Activated CD8-positive, alpha-beta memory T cell treated with anti-CD3 and anti-CD28 coated beads for 4 hours (primary cell): ENCODE measurements around the gene MMD2.
"Not testable (repeated sequence)": the region's sequence is repeated elsewhere in the genome, so short reads cannot be mapped to it uniquely, and the experiment has no call there.

Experiments
- DNase-seq, 2 donors: peaks; one replicate each; pipeline ENCODE4 v3.0.0-alpha.2; 2020; ENCODE audit warnings: low read depth in 2 of 2

MMD2 gene, protein sequence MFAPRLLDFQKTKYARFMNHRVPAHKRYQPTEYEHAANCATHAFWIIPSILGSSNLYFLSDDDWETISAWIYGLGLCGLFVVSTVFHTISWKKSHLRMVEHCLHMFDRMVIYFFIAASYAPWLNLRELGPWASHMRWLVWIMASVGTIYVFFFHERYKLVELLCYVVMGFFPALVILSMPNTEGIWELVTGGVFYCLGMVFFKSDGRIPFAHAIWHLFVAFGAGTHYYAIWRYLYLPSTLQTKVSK

DNA sequence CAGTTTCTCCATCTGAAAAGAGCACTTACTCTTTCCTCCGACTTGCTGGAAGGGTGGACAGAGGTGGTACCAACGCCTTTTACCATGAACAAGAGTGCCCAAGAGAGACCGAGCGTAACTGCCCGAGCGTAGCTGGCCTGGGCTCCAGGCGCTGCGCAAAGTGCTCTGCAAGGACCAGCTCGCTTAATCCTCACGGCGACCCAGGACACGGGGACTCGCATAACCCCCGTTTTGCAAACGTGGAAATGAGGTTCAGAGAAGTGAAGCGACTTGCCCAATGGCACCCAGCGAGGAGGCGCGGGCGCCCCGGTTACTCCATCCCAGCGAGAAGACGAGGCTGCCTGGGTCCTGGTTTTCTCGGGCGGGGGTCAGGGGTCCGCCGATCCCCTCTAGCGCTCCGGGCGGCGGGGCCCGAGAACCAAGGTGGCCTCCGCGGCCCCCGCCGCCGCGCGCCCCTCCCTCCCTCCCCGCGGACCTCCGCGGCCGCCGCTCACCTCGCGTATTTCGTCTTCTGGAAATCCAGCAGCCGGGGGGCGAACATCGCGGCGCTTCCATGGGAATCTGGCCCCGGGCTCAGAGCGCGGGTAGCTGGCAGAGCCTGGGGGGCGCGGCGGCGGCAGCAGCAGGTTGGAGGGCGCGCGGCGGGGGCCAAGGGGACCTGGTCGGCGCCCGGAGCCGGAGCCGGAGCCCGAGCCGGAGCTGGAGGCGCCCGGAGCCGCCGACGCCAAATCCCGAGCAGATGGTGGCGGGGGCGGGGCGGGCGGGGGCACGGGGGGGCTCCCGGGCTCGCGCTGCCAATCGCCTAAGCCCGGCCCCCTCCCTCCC lies at the start of gene MMD2:
MMD2 (minus strand) TSS at position 711 of the 825 bp plus-strand sequence; CDS start at position 541, 170 bp downstream.
- no peak for DNase-seq

DNA sequence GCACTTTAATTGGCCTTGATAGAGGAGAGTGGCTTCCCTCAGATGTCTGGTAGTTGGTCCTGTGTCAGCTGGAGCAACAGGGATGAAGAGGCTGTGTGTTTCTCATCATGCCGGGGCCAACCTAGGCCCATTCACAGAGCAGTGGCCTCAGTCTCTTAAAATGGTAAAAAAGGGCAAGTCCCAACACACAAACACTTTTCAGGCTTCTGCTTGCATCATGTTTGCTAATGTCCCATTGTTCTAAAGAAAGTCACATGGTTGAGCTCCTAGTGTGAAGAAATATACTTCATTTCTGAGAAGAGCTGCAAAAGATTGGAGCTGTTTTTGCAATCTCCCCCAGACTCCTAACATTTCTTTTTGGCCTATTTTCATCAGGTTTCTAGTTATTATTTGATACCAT lies 46.1 kb upstream of the MMD2 start:
- no peak for DNase-seq

DNA sequence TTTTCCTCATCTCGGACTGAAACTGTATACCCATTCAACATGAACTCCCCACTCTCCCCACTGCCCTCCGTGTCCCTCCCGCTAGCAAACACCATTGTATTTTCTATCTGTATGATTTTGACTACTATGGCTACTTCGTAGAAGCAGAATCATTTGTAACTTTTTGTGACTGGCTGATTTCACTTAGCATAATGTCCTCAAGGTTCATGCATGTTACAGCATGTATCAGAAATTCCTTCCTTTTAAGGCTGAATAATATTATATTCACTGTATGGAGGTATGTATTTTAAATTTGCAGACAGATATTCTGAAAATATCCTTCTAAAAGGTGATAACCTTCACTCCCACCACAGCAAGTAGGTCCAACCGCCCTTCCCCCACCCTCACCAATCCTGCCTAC lies 42.9 kb upstream of the MMD2 start:
- DNase-seq, result no peak

DNA sequence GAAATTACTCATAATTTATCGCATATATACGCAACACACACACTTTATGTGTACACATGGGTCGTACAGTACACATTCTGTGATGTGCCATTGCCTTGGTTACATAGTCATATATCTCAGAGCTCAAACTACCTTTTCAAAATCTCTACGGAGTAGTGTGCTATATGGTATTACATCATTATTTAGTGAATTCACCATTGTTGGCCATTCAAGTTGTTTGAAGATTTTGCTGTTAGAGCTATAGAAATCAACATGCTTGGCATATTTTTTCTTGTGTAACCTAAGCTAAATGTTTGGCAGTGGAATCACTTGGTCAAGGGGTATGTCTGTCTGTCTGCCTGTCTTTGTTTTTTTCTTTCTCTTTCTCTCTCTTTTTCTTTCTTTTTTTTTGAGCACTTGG lies 42.0 kb upstream of the MMD2 start:
- DNase-seq, result no peak

DNA sequence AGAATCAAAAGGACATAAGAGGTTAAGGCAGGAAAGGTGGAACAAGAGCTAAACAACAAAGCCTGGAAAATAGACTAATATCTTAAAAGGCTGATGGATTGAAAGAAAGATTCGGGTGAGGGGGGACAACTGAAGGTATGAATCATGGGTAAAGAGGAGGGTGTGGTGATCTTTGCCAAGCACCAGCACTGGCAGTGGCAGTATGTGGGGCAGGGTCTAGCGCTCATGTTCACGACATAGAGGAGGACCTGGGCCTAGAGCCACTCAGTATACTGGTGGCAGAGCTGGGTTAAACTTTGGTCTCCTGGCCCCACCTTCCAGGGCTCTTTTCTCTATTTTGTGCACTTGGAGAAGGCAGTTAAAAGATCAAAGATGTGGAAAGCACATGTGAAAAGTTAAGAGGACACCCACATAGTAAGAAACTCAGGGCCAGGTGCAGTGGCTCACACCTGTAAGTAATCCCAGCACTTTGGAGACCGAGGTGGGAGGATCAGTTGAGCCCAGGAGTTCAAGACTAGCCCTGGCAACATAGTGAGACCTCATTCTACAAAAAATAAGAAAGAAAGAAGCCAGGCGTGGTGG lies 40.5 kb upstream of the MMD2 start:
- no peak for DNase-seq

DNA sequence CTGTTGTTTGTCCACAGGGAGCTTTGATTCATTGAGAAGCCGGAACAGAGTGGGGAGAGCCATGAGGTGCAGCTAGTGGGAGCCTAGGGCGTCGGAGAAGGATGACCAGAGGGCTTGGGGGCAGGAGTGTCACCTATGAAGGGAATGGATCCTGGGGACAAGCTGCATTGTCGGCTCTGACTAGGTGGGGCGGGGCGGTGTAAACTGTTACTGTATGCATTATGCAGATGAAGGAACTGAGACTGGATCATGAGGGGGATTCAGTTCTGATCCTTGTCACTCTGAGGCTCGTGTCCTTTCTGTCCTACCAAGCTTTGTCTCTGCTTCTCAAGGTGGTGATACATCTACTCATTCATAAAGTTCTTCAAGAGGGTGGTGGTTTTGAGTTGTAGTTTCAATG lies 39.9 kb upstream of the MMD2 start:
- DNase-seq, result no peak

DNA sequence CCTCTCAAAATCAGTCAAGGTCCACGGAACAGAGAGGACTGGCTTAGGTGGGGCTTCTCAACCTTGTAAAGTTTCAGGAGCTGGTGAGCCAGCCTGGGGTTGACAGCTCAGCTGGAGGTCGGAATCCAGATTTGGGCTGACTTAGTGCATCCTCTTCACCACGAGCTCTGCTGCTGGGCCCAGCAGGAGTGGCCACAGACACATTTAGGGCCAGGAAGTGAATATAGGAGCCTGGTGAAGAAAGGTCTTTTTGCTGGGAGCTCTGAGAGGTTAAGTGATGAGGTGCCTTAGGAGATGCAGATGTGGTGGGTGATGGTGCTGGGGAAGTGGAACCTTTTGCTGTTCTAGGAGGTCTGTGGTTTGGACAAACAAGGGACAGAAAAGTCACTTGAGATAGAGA lies 39.3 kb upstream of the MMD2 start:
- DNase-seq, result no peak

DNA sequence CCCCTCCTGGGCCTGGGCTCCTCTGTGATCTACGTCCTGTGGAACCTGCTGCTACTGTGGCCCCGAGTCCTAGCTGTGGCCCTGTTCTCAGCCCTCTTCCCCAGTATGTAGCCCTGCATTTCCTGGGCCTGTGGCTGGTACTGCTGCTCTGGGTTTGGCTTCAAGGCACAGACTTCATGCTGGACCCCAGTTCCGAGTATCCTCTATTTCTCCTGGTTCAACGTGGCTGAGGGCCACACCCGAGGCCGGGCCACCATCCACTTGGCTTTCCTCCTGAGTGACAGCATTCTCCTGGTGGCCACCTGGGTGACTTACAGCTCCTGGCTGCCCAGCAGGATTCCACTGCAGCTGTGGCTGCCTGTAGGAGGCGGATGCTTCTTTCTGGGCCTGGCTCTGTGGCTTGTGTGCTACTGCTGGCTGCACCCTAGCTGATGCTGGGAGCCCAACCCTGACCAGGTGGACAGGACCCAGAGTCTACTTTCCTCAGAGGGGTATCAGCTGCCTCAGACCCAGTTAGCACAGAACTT lies 37.8 kb upstream of the MMD2 start:
- DNase-seq, result no peak

DNA sequence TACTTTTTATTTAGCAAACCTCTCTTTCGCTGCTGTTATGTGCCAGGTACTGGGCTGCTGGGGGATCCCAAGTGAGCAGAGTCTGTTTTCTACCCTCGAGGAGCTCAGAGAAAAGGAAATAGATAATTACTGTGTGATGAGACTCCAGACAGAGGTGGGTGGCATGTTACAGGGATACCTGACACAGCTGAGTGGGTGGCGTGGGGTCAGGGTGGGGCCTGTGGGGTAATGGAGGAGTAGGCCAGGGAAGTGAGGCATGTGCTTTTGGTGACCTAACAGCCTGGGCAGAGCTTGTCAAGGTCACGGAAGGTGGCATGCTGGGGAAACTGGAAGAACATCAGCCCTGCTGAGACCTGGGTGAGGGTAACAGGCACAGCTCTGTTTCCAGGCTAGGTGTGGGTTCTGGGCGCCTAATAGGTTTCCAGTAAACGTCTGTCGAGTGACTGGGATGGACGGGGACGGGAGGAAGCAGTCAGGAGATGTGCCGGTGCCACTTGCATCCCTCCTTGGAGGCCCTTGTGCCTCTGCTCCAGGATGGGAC lies 36.5 kb upstream of the MMD2 start:
- no peak for DNase-seq

DNA sequence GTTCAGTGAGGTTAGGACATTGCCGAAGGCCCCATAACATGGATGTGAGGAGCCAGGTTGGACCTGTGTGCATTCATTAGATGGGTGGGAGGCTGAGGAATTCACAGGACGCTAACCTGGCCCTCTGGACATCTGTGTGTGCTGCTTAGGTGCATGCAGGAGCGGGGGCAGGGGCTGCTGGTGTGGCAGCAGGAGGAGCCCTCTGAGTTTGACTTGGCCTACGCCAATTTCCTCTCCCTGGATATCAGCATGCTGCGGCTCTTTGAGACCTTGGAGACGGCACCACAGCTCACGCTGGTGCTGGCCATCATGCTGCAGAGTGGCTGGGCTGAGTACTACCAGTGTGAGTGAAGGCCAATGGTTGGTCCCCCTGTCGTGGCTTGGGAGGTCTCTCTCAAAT lies 34.5 kb upstream of the MMD2 start:
- no peak for DNase-seq

DNA sequence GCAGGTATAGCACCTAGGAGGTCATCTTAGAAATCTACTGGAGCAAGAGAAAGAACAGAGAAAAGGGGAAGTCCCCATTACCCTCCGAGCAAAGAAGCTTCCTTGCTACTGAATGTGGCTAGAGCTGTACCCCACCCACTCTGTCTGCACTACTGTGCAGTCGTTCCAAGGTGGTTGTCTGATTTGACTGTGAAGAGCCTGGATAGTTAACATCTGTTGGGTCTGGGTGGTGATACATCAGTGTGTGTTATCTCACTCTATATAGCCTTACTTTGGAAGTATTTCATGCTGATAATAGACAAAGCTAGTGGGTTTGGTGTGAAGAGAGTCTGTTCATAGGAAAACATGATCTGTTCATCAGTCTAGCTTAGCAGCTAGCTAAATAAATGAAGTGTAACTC lies 23.8 kb upstream of the MMD2 start:
- not testable (repeated sequence) for DNase-seq

DNA sequence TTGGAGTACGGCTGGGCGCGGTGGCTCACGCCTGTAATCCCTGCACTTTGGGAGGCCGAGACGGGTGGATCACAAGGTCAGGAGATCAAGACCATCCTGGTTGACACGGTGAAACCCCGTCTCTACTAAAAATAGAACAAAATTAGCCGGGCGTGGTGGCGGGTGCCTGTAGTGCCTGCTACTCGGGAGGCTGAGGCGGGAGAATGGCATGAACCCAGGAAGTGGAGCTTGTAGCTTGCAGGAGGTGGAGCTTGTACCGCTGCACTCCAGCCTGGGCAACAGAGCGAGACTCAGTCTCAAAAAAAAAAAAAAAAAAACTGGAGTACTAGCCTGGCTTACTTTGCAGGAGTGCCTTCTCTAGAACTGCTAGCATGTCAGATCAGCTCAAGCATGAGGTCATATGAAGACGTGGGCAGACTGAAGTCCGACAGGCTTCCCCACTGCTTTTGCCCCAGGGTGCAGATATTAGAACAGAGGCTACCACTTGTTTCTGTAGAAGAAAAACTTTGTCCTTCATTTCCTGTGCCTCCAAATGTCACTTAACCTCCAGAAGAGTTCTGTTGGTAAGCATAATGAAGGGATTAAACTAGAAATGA lies 22.4 kb upstream of the MMD2 start:
- DNase-seq, result not testable (repeated sequence)

DNA sequence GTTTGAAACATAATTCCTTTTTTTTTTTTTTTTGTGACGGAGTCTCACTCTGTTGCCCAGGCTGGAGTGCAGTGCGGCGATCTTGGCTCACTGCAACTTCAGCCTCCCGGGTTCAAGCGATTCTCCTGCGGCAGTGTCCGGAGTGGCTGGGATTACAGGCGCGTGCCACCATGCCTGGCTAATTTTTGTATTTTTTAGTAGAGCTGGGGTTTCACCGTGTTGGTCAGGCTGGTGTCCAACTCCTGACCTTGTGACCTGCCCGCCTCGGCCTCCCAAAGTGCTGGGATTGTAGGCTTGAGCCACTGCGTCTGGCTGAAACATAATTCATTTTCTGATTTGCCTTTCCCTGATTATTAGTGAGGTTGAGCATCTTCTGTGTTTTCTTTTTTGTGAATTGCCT lies 16.6 kb upstream of the MMD2 start:
- not testable (repeated sequence) for DNase-seq

DNA sequence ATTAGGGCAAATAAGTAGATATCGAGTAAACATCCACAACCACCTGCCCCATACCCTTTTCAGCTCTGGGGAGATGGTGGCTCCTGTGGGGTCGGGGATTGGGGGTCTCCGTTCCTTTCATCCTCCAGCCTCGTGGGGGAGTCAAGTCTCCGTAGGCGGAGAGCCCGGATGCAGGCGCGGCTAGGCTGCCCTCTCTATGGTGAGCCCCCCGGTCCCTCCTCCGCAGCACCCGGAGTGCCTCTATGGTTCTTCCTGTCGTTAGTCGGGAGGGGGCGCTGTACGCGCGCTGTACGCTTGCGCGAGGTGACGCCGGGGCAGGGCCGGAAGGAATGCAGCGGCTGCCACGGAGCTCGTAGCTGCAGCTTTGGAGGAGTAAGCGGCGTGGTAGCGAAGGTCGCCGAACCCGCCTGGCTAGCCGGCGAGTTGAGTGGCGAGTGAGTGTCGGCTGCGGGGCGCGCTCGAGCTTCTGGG lies 14.8 kb upstream of the MMD2 start:
- peak; percentile 82 to 84 for DNase-seq

DNA sequence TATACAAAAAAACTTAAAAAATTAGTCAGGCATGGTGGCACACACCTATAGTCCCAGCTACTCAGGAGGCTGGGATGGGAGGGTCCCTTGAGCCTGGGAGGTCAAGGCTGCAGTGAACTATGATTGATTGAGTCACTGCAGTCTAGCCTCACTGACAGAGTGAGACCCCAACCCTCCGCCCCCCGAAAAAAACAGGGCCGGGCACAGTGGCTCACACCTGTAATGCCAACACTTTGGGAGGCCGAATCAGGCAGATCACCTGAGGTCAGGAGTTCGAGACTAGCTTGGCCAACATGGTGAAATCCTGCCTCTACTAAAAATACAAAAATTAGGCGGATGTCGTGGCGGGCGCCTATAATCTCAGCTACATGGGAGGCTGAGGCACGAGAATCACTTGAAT lies 13.5 kb upstream of the MMD2 start:
- DNase-seq, result not testable (repeated sequence)

DNA sequence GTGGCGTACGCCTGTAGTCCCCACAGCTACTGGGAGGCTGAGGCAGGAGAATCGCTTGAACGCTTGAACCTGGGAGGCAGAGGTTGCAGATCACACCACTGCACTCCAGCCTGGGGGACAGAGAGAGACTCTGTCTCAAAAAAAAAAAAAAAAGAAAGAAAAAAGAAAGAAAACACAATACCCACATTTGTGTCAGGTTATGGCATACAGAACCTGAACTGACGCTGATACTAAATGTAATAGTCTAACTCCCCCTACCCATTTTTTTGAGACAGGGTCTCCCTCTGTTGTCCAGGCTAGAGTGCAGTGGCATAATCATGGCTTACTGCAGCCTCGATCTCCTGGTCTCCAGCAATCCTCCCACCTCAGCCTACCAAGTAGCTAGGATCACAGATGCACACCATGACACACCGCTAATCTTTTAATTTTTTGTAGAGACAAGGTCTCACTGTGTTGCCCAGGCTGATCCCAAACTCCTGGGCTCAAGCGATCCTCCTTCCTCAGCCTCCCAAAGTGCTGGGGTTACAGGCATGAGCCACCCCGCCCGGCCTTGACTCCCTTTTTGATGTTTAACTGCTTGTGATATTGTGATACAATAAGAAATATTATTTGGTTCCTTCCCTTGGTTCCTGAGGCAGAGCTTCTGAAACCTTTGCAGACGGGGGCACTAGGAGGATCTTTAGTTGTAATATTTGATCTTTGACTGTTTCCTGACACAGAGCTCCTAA lies 6.5 kb upstream of the MMD2 start:
- DNase-seq, result no peak

DNA sequence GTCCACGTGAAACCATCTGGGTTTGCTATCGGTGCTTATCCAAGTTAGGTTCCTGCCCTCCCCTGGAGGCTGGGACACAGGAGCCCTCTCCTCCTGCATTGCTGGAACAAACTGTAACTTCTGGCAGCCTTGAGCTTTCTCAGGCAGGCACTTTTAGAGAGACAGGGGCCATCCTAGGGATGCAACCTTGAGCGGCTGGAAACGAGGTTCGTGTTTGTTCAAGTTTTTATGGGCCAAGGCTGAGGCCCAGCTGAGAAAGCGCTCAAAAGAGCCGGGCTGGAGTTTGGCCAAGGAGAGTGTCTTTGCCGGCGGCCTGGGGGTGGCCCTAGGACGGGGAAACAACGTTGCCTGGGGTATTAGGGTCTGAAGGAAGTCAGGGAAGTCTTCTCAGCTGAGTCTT lies 5.5 kb upstream of the MMD2 start:
- no peak for DNase-seq

DNA sequence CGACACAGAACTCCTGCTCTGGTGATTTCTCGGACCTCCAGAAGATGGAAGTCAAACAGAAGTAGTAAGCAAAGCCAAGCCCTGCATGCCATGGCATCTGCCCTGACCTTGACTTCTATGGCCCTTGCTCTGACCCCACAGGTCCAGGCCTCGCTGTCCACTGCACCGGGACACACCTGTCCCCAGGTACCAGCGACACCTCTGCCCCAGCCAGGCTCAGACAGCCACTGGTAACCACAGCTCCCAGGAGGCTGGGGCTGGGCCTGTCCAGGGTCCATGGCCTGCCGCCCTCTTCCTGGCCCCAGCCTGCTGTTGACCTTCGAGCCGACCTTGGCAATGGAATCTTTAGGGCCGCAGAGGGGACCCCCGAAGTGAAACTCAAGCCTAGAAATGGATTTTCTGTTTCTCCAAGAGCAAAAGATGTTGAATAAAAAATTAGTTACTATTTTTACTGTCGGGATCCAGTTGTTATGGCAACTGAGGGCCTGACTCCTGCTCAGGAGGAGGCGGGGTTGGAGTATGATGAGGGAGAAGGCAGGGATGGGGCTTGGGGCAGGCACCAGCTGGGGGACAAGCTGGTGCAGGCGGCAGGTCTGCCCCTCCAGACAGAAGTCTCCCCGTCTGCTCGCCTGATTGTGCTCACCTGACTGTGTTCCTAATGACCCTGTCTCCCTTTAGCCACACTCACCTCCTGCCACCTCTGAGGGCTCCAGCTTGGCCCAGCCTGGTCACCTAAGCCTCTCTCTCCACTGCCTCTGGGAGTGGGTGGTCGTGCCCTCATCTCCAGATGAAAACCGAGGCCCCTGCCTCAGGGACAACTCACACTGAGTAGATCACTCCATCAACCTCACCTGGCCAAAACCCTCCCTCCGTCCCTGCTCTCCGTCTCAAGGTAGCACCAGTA lies 4.1 kb upstream of the MMD2 start:
- DNase-seq, result no peak

DNA sequence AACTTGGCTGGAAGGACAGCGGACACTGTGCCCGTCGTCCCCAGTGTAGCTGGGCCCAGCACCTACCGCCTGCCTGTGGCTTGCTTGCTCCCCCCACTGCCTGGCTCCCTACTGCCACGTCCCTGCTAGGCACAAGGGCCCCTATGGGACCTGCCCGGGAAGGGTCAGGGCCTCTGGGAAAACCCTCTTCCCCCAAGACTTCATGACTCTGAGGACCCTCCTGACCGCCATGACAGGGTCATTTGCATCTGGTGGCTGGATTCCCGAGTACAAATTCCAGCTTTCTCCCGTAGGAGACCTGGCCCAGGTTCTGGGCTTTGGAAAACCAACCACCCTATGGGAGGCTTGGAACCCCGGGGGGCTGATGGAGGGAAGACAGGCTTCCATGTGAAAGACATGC lies 1.4 kb upstream of the MMD2 start:
- no peak for DNase-seq

DNA sequence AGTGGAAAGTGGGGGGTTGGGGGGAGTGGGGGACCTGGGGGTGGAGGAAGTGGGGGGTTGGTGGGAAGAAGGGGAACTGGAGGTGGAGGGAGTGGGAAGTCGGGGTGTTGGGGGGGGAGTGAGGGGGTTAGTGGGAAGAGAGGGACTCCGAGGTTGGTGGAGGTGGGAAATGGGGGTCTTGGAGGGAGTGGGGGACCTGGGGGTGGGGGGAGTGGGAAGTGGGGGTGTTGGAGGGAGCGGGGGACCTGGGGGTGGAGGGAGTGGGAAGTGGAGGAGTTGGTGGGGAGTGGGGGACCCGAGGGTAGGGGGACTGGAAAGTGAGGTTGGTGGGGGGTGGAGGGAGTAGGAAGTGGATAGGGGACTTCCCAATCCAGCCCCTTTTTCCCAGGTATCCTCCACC lies 906 bp upstream of the MMD2 start:
- no peak for DNase-seq
